T47D (cell line): ENCODE data around the gene C14orf132.

Experiments
- DNase-seq, 2 experiments: peaks; one replicate each; pipeline versions ENCODE4 v3.0.0 to v3.0.0-alpha.2; 2011 to 2012; ENCODE audit warnings: low read depth in 1 of 2, low spot score in 1 of 2
- JUND ChIP-seq: IDR thresholded peaks from 2 replicates; pipeline ENCODE4 v1.6.1; 2012; ENCODE audit warnings: low read depth
- in situ Hi-C: cut with HindIII; loops from 2 replicates; pipeline ENCODE4 v1.10.0; 2016; ENCODE audit warnings: low sequenced_read_pairs, low pct_unique_long_range_greater_than_20kb

Gene C14orf132

GRCh38 chr14:96047101-96047500 is 7.9 kb downstream of the C14orf132 start:
- no peak for TF ChIP-seq JUND
- DNase-seq: no peak
- in situ Hi-C loops: no loop called here

- in situ Hi-C loops: no loop called here
- no peak for DNase-seq
- no peak for TF ChIP-seq JUND
Measured at GRCh38 chr14:96049932-96050331, 10.8 kb downstream of the C14orf132 start.

- in situ Hi-C loops: no loop called here
- no peak for DNase-seq
- TF ChIP-seq JUND: no peak
Measured at GRCh38 chr14:96050482-96050881, 11.3 kb downstream of the C14orf132 start.

- no peak for DNase-seq
- TF ChIP-seq JUND: no peak
- in situ Hi-C loops: no loop called here
Measured at GRCh38 chr14:96051231-96051630, 12.1 kb downstream of the C14orf132 start.

- in situ Hi-C loops: no loop called here
- DNase-seq: peak; percentile 65 to 89
- no peak for TF ChIP-seq JUND
Measured at GRCh38 chr14:96051642-96052540, 12.7 kb downstream of the C14orf132 start.

- DNase-seq: no peak
- TF ChIP-seq JUND: no peak
- in situ Hi-C loops: no loop called here
Measured at GRCh38 chr14:96052541-96053247, 13.5 kb downstream of the C14orf132 start.

GRCh38 chr14:96053248-96053599 is 14.1 kb downstream of the C14orf132 start:
- no peak for TF ChIP-seq JUND
- in situ Hi-C loops: no loop called here

GRCh38 chr14:96053600-96054381 is 14.6 kb downstream of the C14orf132 start:
- DNase-seq: no peak
- in situ Hi-C loops: no loop called here
- no peak for TF ChIP-seq JUND

More at GRCh38 chr14:96053248-96053599, 14.1 kb downstream of the C14orf132 start:
- no peak for DNase-seq

- in situ Hi-C loops: no loop called here
- no peak for TF ChIP-seq JUND
- DNase-seq: no peak
Measured at GRCh38 chr14:96054661-96055060, 15.5 kb downstream of the C14orf132 start.

GRCh38 chr14:96055065-96055752 is 16.0 kb downstream of the C14orf132 start:
- no peak for TF ChIP-seq JUND
- no peak for DNase-seq
- in situ Hi-C loops: no loop called here

- no peak for TF ChIP-seq JUND
- in situ Hi-C loops: no loop called here
- DNase-seq: no peak
Measured at GRCh38 chr14:96055753-96056508, 16.8 kb downstream of the C14orf132 start.
